ENCODE data around the gene MTMR2.
"Not testable (repeated sequence)": the region's sequence is repeated elsewhere in the genome, so short reads cannot be mapped to it uniquely, and the experiment has no call there.

Gene MTMR2

GRCh38 chr11:95870877-95871276 is 53.0 kb downstream of the MTMR2 start:
- not testable (repeated sequence) for H3K9me3 ChIP-seq (ENCODE audit: control insufficient read depth, insufficient read depth, low read length); H3K4me3 ChIP-seq (ENCODE audit: low read depth, low read length); H3K36me3 ChIP-seq (ENCODE audit: control insufficient read depth, insufficient read depth, low read length); H3K9ac ChIP-seq (ENCODE audit: low read depth, low read length); H3K27me3 ChIP-seq (ENCODE audit: control insufficient read depth, insufficient read depth, low read length); H3K4me1 ChIP-seq (ENCODE audit: control insufficient read depth, insufficient read depth, low read length)

GRCh38 chr11:95867105-95867504 is 56.8 kb downstream of the MTMR2 start:
- H3K9me3 ChIP-seq (ENCODE audit: control insufficient read depth, insufficient read depth, low read length): no peaks in the 10 kb centered on the region
- H3K4me1 ChIP-seq (ENCODE audit: control insufficient read depth, insufficient read depth, low read length): no peaks in the 10 kb centered on the region
- H3K4me3 ChIP-seq (ENCODE audit: low read depth, low read length): no peak overlapping the region
- H3K36me3 ChIP-seq (ENCODE audit: control insufficient read depth, insufficient read depth, low read length): no peaks in the 10 kb centered on the region
- H3K27me3 ChIP-seq (ENCODE audit: control insufficient read depth, insufficient read depth, low read length): no peaks in the 10 kb centered on the region
- no peak overlapping the region for H3K9ac ChIP-seq (ENCODE audit: low read depth, low read length)

- no peaks in the 10 kb centered on the region for H3K36me3 ChIP-seq (ENCODE audit: control insufficient read depth, insufficient read depth, low read length)
- H3K9ac ChIP-seq (ENCODE audit: low read depth, low read length): no peak overlapping the region
- H3K27me3 ChIP-seq (ENCODE audit: control insufficient read depth, insufficient read depth, low read length): no peaks in the 10 kb centered on the region
- no peaks in the 10 kb centered on the region for H3K4me1 ChIP-seq (ENCODE audit: control insufficient read depth, insufficient read depth, low read length)
- H3K9me3 ChIP-seq (ENCODE audit: control insufficient read depth, insufficient read depth, low read length): no peaks in the 10 kb centered on the region
- H3K4me3 ChIP-seq (ENCODE audit: low read depth, low read length): no peak overlapping the region
Measured at GRCh38 chr11:95863486-95864140, 60.3 kb downstream of the MTMR2 start.

GRCh38 chr11:95860024-95860423 is 63.9 kb downstream of the MTMR2 start:
- not testable (repeated sequence) for H3K9ac ChIP-seq (ENCODE audit: low read depth, low read length); H3K27me3 ChIP-seq (ENCODE audit: control insufficient read depth, insufficient read depth, low read length); H3K4me3 ChIP-seq (ENCODE audit: low read depth, low read length); H3K36me3 ChIP-seq (ENCODE audit: control insufficient read depth, insufficient read depth, low read length); H3K9me3 ChIP-seq (ENCODE audit: control insufficient read depth, insufficient read depth, low read length); H3K4me1 ChIP-seq (ENCODE audit: control insufficient read depth, insufficient read depth, low read length)

GRCh38 chr11:95854362-95854761 is 69.5 kb downstream of the MTMR2 start:
- not testable (repeated sequence) for H3K36me3 ChIP-seq (ENCODE audit: control insufficient read depth, insufficient read depth, low read length); H3K27me3 ChIP-seq (ENCODE audit: control insufficient read depth, insufficient read depth, low read length); H3K4me1 ChIP-seq (ENCODE audit: control insufficient read depth, insufficient read depth, low read length); H3K4me3 ChIP-seq (ENCODE audit: low read depth, low read length); H3K9me3 ChIP-seq (ENCODE audit: control insufficient read depth, insufficient read depth, low read length); H3K9ac ChIP-seq (ENCODE audit: low read depth, low read length)

- Histone ChIP-seq H3K27me3 (ENCODE audit: control insufficient read depth, insufficient read depth, low read length) (no peaks in the 10 kb centered on the region), H3K4me1 (ENCODE audit: control insufficient read depth, insufficient read depth, low read length) (no peaks in the 10 kb centered on the region), H3K9ac (ENCODE audit: low read depth, low read length) (no peak overlapping the region), H3K9me3 (ENCODE audit: control insufficient read depth, insufficient read depth, low read length) (no peaks in the 10 kb centered on the region), H3K36me3 (ENCODE audit: control insufficient read depth, insufficient read depth, low read length) (no peaks in the 10 kb centered on the region), H3K4me3 (ENCODE audit: low read depth, low read length) (no peak overlapping the region)
Measured at GRCh38 chr11:95853862-95854261, 70.0 kb downstream of the MTMR2 start.

- H3K4me3 ChIP-seq (ENCODE audit: low read depth, low read length): no peak overlapping the region
- no peaks in the 10 kb centered on the region for H3K36me3 ChIP-seq (ENCODE audit: control insufficient read depth, insufficient read depth, low read length)
- H3K9me3 ChIP-seq (ENCODE audit: control insufficient read depth, insufficient read depth, low read length): no peaks in the 10 kb centered on the region
- no peaks in the 10 kb centered on the region for H3K27me3 ChIP-seq (ENCODE audit: control insufficient read depth, insufficient read depth, low read length)
- H3K4me1 ChIP-seq (ENCODE audit: control insufficient read depth, insufficient read depth, low read length): no peaks in the 10 kb centered on the region
- H3K9ac ChIP-seq (ENCODE audit: low read depth, low read length): no peak overlapping the region
Measured at GRCh38 chr11:95853138-95853537, 70.8 kb downstream of the MTMR2 start.

GRCh38 chr11:95850137-95850536 is 73.8 kb downstream of the MTMR2 start:
- H3K36me3 ChIP-seq (ENCODE audit: control insufficient read depth, insufficient read depth, low read length): no peaks in the 10 kb centered on the region
- no peaks in the 10 kb centered on the region for H3K27me3 ChIP-seq (ENCODE audit: control insufficient read depth, insufficient read depth, low read length)
- no peak overlapping the region for H3K9ac ChIP-seq (ENCODE audit: low read depth, low read length)
- no peaks in the 10 kb centered on the region for H3K4me1 ChIP-seq (ENCODE audit: control insufficient read depth, insufficient read depth, low read length)
- H3K9me3 ChIP-seq (ENCODE audit: control insufficient read depth, insufficient read depth, low read length): no peaks in the 10 kb centered on the region
- H3K4me3 ChIP-seq (ENCODE audit: low read depth, low read length): no peak overlapping the region

- H3K9me3 ChIP-seq (ENCODE audit: control insufficient read depth, insufficient read depth, low read length): no peaks in the 10 kb centered on the region
- no peak overlapping the region for H3K9ac ChIP-seq (ENCODE audit: low read depth, low read length)
- no peak overlapping the region for H3K4me3 ChIP-seq (ENCODE audit: low read depth, low read length)
- H3K36me3 ChIP-seq (ENCODE audit: control insufficient read depth, insufficient read depth, low read length): no peaks in the 10 kb centered on the region
- H3K4me1 ChIP-seq (ENCODE audit: control insufficient read depth, insufficient read depth, low read length): no peaks in the 10 kb centered on the region
- H3K27me3 ChIP-seq (ENCODE audit: control insufficient read depth, insufficient read depth, low read length): no peaks in the 10 kb centered on the region
Measured at GRCh38 chr11:95849087-95849825, 74.7 kb downstream of the MTMR2 start.

- no peak overlapping the region for H3K9ac ChIP-seq (ENCODE audit: low read depth, low read length)
- H3K9me3 ChIP-seq (ENCODE audit: control insufficient read depth, insufficient read depth, low read length): no peaks in the 10 kb centered on the region
- no peak overlapping the region for H3K4me3 ChIP-seq (ENCODE audit: low read depth, low read length)
- no peaks in the 10 kb centered on the region for H3K36me3 ChIP-seq (ENCODE audit: control insufficient read depth, insufficient read depth, low read length)
- H3K4me1 ChIP-seq (ENCODE audit: control insufficient read depth, insufficient read depth, low read length): no peaks in the 10 kb centered on the region
- H3K27me3 ChIP-seq (ENCODE audit: control insufficient read depth, insufficient read depth, low read length): no peaks in the 10 kb centered on the region
Measured at GRCh38 chr11:95845167-95845566, 78.7 kb downstream of the MTMR2 start.

- Histone ChIP-seq H3K4me1 (ENCODE audit: control insufficient read depth, insufficient read depth, low read length) (no peaks in the 10 kb centered on the region), H3K27me3 (ENCODE audit: control insufficient read depth, insufficient read depth, low read length) (no peaks in the 10 kb centered on the region), H3K4me3 (ENCODE audit: low read depth, low read length) (no peak overlapping the region), H3K36me3 (ENCODE audit: control insufficient read depth, insufficient read depth, low read length) (no peaks in the 10 kb centered on the region), H3K9ac (ENCODE audit: low read depth, low read length) (no peak overlapping the region), H3K9me3 (ENCODE audit: control insufficient read depth, insufficient read depth, low read length) (no peaks in the 10 kb centered on the region)
Measured at GRCh38 chr11:95835768-95836488, 88.0 kb downstream of the MTMR2 start.

- H3K36me3 ChIP-seq (ENCODE audit: control insufficient read depth, insufficient read depth, low read length): no peaks in the 10 kb centered on the region
- no peak overlapping the region for H3K9ac ChIP-seq (ENCODE audit: low read depth, low read length)
Measured at GRCh38 chr11:95835351-95835750, 88.6 kb downstream of the MTMR2 start.

More at GRCh38 chr11:95835351-95835750, 88.6 kb downstream of the MTMR2 start:
- H3K4me3 ChIP-seq (ENCODE audit: low read depth, low read length): no peak overlapping the region
- H3K9me3 ChIP-seq (ENCODE audit: control insufficient read depth, insufficient read depth, low read length): no peaks in the 10 kb centered on the region
- H3K27me3 ChIP-seq (ENCODE audit: control insufficient read depth, insufficient read depth, low read length): no peaks in the 10 kb centered on the region
- no peaks in the 10 kb centered on the region for H3K4me1 ChIP-seq (ENCODE audit: control insufficient read depth, insufficient read depth, low read length)

All from iPS-15b (cell line).